Endothelial cell of umbilical vein (primary cell): ENCODE results near the gene SH3RF3.

Experiments used
- EZH2 ChIP-seq: IDR thresholded peaks from 2 replicates; pipeline ENCODE4 v1.6.1; 2012; ENCODE audit warnings: borderline replicate concordance, low read depth, mild to moderate bottlenecking, moderate library complexity, low read length, inconsistent platforms; ENCODE audit not compliant: severe bottlenecking
- FOS ChIP-seq: IDR thresholded peaks from 2 replicates; pipeline ENCODE4 v1.6.1; 2011; ENCODE audit warnings: mild to moderate bottlenecking, low read length, moderate library complexity, borderline replicate concordance; ENCODE audit not compliant: insufficient read depth
- GATA2 ChIP-seq: IDR thresholded peaks from 2 replicates; pipeline ENCODE4 v1.7.0; 2011; ENCODE audit warnings: low read depth, mild to moderate bottlenecking, moderate library complexity, mixed read lengths, low read length; ENCODE audit not compliant: insufficient read length, insufficient read depth
- JUN ChIP-seq: IDR thresholded peaks from 2 replicates; pipeline ENCODE4 v1.6.1; 2011; ENCODE audit warnings: borderline replicate concordance, low read depth; ENCODE audit not compliant: insufficient read length, insufficient read depth
- MYC ChIP-seq: IDR thresholded peaks from one replicate; pipeline ENCODE4 v1.6.1; 2011; ENCODE audit warnings: mild to moderate bottlenecking, low read depth, low read length
- POLR2A ChIP-seq: IDR thresholded peaks from 2 replicates; pipeline ENCODE4 v1.6.1; 2012; ENCODE audit warnings: low read depth, mild to moderate bottlenecking, control low read depth, low read length
- POLR2AphosphoS5 ChIP-seq: IDR thresholded peaks from 2 replicates; pipeline ENCODE4 v1.6.1; 2012; ENCODE audit warnings: low read depth, mild to moderate bottlenecking, control low read depth, low read length, moderate library complexity; ENCODE audit not compliant: insufficient read depth
- TF ChIP-seq, protein P1 (sequence below), 2 donors: IDR thresholded peaks; 1 replicate in 1 of 2; 2 replicates in 1 of 2; pipeline ENCODE4 v1.5.1; 2011; ENCODE audit warnings: low read length in 2 of 2, mild to moderate bottlenecking in 2 of 2, moderate library complexity in 2 of 2, control low read depth in 1 of 2, inconsistent platforms in 1 of 2, low read depth in 1 of 2; ENCODE audit not compliant: insufficient read depth in 1 of 2; ENCODE audit errors: extremely low read depth in 1 of 2
- TF ChIP-seq, protein P2 (sequence below): IDR thresholded peaks from 2 replicates; pipeline ENCODE4 v1.6.1; 2011; ENCODE audit not compliant: insufficient read depth, insufficient read length

DNA sequence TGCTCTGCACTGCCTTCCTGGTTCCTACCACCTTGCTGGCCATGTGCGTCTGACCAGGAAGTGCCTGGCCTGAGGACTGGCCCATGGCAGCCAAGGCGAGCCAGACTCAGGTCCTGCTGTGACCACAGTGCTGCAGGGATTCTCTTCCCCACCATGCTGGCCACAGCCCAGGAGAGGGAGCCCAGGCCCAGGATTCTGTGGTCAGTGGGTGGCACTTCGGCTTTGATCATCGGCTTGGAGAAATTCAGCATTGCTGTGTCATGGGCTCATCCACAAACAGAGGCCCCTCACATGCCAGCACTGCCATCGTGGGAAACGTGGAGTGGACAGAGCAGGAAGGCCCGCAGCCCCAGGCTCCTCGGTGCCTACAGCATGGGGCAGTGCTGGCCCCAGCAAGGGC is 273.2 kb downstream of the SH3RF3 start:
- TF ChIP-seq FOS (no peak), POLR2AphosphoS5 (no peak), POLR2A (no peak), EZH2 (no peak), GATA2 (no peak), MYC (no peak), JUN (no peak)
- TF ChIP-seq, protein P1, sequence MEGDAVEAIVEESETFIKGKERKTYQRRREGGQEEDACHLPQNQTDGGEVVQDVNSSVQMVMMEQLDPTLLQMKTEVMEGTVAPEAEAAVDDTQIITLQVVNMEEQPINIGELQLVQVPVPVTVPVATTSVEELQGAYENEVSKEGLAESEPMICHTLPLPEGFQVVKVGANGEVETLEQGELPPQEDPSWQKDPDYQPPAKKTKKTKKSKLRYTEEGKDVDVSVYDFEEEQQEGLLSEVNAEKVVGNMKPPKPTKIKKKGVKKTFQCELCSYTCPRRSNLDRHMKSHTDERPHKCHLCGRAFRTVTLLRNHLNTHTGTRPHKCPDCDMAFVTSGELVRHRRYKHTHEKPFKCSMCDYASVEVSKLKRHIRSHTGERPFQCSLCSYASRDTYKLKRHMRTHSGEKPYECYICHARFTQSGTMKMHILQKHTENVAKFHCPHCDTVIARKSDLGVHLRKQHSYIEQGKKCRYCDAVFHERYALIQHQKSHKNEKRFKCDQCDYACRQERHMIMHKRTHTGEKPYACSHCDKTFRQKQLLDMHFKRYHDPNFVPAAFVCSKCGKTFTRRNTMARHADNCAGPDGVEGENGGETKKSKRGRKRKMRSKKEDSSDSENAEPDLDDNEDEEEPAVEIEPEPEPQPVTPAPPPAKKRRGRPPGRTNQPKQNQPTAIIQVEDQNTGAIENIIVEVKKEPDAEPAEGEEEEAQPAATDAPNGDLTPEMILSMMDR (IDR thresholded peaks at IDR 0.05; ENCODE audit: extremely low read depth in 1 of 2, insufficient read depth in 1 of 2, low read depth in 1 of 2, low read length in 2 of 2): no peak
- TF ChIP-seq, protein P2, sequence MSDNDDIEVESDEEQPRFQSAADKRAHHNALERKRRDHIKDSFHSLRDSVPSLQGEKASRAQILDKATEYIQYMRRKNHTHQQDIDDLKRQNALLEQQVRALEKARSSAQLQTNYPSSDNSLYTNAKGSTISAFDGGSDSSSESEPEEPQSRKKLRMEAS: no peak
